ENCODE results near the gene TMEM205.

The TMEM205 gene

GRCh38 chr19:11378319-11379189 lies 32.5 kb upstream of the TMEM205 start:
- H3K27ac ChIP-seq (ENCODE audit: low read depth, low read length, poor library complexity, severe bottlenecking) = no peak overlapping the region
- no peaks in the 10 kb centered on the region for H3K79me2 ChIP-seq (ENCODE audit: insufficient read depth, low read length)
- H2AFZ ChIP-seq (ENCODE audit: low read length) = no peak overlapping the region
- no peak overlapping the region for H3K4me2 ChIP-seq (ENCODE audit: low read length)
- H3F3A ChIP-seq (ENCODE audit: insufficient read depth, low read length) = no peaks in the 10 kb centered on the region
- no peaks in the 10 kb centered on the region for H3K9me3 ChIP-seq (ENCODE audit: low read length)
- TF ChIP-seq CTCF (IDR thresholded peaks at IDR 0.05; ENCODE audit: low read length) (peak; percentile 57), EZH2 (IDR thresholded peaks at IDR 0.05; ENCODE audit: borderline replicate concordance, low read length) (no peak)
- peaks cover 53% of the 10 kb centered on the region for H3K4me1 ChIP-seq (ENCODE audit: insufficient read depth, low read length, severe bottlenecking)
- no peaks in the 10 kb centered on the region for H3K27me3 ChIP-seq (ENCODE audit: insufficient read depth, low read length)
- no peak overlapping the region for H3K4me3 ChIP-seq (ENCODE audit: low read depth, low read length, poor library complexity, severe bottlenecking)
- H3K36me3 ChIP-seq (ENCODE audit: insufficient read depth, low read length) = peaks cover 14% of the 10 kb centered on the region; the same call in 1 of the 2 replicates
- no peaks in the 10 kb centered on the region for H3K9me2 ChIP-seq (ENCODE audit: low read depth, low read length)
- no peak overlapping the region for H3K9ac ChIP-seq (ENCODE audit: low read length)
- H4K20me1 ChIP-seq (ENCODE audit: insufficient read depth, low read length) = no peaks in the 10 kb centered on the region

DNA sequence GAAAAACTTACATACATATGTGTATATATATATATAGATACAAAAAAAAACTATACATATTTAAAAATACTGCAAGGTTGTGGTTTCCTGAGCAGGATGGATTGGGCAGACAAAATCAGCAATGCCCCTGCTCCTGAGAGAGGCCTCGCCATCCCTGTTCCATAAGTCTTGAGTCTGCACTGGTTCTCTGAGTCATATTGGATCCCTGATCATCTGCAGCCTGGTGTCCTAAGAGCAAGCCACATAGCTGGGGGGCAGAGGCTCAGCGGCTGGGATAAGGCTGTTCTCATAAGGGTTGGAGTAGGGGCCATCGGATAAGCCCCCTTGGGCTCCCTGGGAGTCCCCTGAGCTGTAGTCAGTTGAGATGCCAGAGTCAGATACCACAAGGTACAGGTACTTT lies 31.7 kb upstream of the TMEM205 start:
- H3K27ac ChIP-seq (ENCODE audit: low read depth, low read length, poor library complexity, severe bottlenecking) = peak overlapping the region; percentile 88
- H3K9ac ChIP-seq (ENCODE audit: low read length) = no peak overlapping the region
- no peaks in the 10 kb centered on the region for H3K9me3 ChIP-seq (ENCODE audit: low read length)
- TF ChIP-seq CTCF (IDR thresholded peaks at IDR 0.05; ENCODE audit: low read length) (no peak), EZH2 (IDR thresholded peaks at IDR 0.05; ENCODE audit: borderline replicate concordance, low read length) (no peak)
- no peak overlapping the region for H2AFZ ChIP-seq (ENCODE audit: low read length)
- H3K79me2 ChIP-seq (ENCODE audit: insufficient read depth, low read length) = no peaks in the 10 kb centered on the region
- peaks cover 48% of the 10 kb centered on the region for H3K4me1 ChIP-seq (ENCODE audit: insufficient read depth, low read length, severe bottlenecking)
- no peaks in the 10 kb centered on the region for H3K9me2 ChIP-seq (ENCODE audit: low read depth, low read length)
- no peaks in the 10 kb centered on the region for H3F3A ChIP-seq (ENCODE audit: insufficient read depth, low read length)
- H4K20me1 ChIP-seq (ENCODE audit: insufficient read depth, low read length) = no peaks in the 10 kb centered on the region
- H3K4me3 ChIP-seq (ENCODE audit: low read depth, low read length, poor library complexity, severe bottlenecking) = no peak overlapping the region
- peaks cover 14% of the 10 kb centered on the region; the same call in 1 of the 2 replicates for H3K36me3 ChIP-seq (ENCODE audit: insufficient read depth, low read length)
- H3K4me2 ChIP-seq (ENCODE audit: low read length) = no peak overlapping the region
- no peaks in the 10 kb centered on the region for H3K27me3 ChIP-seq (ENCODE audit: insufficient read depth, low read length)

- TF ChIP-seq CTCF (IDR thresholded peaks at IDR 0.05; ENCODE audit: low read length) (no peak), EZH2 (IDR thresholded peaks at IDR 0.05; ENCODE audit: borderline replicate concordance, low read length) (no peak)
- Histone ChIP-seq H3K4me1 (ENCODE audit: insufficient read depth, low read length, severe bottlenecking) (peaks cover 46% of the 10 kb centered on the region), H3K36me3 (ENCODE audit: insufficient read depth, low read length) (peaks cover 14% of the 10 kb centered on the region; the same call in 1 of the 2 replicates), H2AFZ (ENCODE audit: low read length) (no peak overlapping the region; the same call in 1 of the 2 replicates), H3K79me2 (ENCODE audit: insufficient read depth, low read length) (no peaks in the 10 kb centered on the region), H3K9me2 (ENCODE audit: low read depth, low read length) (no peaks in the 10 kb centered on the region), H3K4me2 (ENCODE audit: low read length) (peak overlapping the region; percentile 84), H3K27ac (ENCODE audit: low read depth, low read length, poor library complexity, severe bottlenecking) (peak overlapping the region; percentile 88), H3K9ac (ENCODE audit: low read length) (peak overlapping the region; percentile 25; the same call in 1 of the 2 replicates), H3F3A (ENCODE audit: insufficient read depth, low read length) (no peaks in the 10 kb centered on the region), H3K4me3 (ENCODE audit: low read depth, low read length, poor library complexity, severe bottlenecking) (peak overlapping the region; percentile 64), H3K9me3 (ENCODE audit: low read length) (no peaks in the 10 kb centered on the region), H3K27me3 (ENCODE audit: insufficient read depth, low read length) (no peaks in the 10 kb centered on the region), H4K20me1 (ENCODE audit: insufficient read depth, low read length) (no peaks in the 10 kb centered on the region)
These were observed 31.2 kb upstream of the TMEM205 start for GRCh38 chr19:11377237-11377636.
